ENCODE data around the gene FXYD4.

GRCh38 chr10:43362191-43362839 is 9.1 kb upstream of the FXYD4 start:
- TF ChIP-seq CTCF (IDR thresholded peaks at IDR 0.05; ENCODE audit: poor library complexity) (peak; percentile 46), EZH2phosphoT487 (IDR thresholded peaks at IDR 0.05; ENCODE audit: low read depth, severe bottlenecking, unreplicated experiment) (no peak)

All from hepatocyte (in vitro differentiated cells).